CD4-positive, alpha-beta T cell (primary cell): Measurements from ENCODE around the gene CYP4V2. TPM values are rescaled to one million over a fixed set of nuclear protein-coding genes. Genes with fewer than 3 reads are reported as not detected.

Experiments
- ATAC-seq: fragments of 200-7000 bp; cut with Tn5 transposase; one replicate; pipeline ENCODE4 v1.10.0; 2022; ENCODE audit warnings: mild to moderate bottlenecking; ENCODE audit not compliant: poor library complexity
- CTCF ChIA-PET: fragments of 350-600 bp; sonication (Branson Sonifier 250); formaldehyde crosslinking; loops from one replicate; lab custom pipeline; 2021; ENCODE audit warnings: antibody characterized with exemption, inconsistent platforms; lab: Charles Lee
- POLR2A ChIA-PET: fragments of 350-600 bp; sonication (Branson Sonifier 250); formaldehyde crosslinking; loops from one replicate; lab custom pipeline; 2021; ENCODE audit warnings: antibody characterized with exemption, inconsistent platforms; lab: Charles Lee
- DNase-seq, 14 experiments: peaks; one replicate each; pipeline ENCODE4 v3.0.0-alpha.2; 2013 to 2020; ENCODE audit warnings: mixed read lengths in 2 of 14
- H3K27ac ChIP-seq, 2 donors: one replicate each; pipeline versions ENCODE4 v1.5.1 to v1.7.0; 2013; ENCODE audit warnings: low read length in 2 of 2, low read depth in 1 of 2, mild to moderate bottlenecking in 1 of 2
- H3K27me3 ChIP-seq, 2 experiments: 1 replicate in 1 of 2; 2 replicates in 1 of 2; pipeline versions ENCODE4 v1.6.1 to v1.7.0; 2013; ENCODE audit warnings: low read length in 2 of 2, control low read depth in 1 of 2, mild to moderate bottlenecking in 1 of 2, moderate library complexity in 1 of 2; ENCODE audit not compliant: insufficient read depth in 2 of 2, control insufficient read depth in 1 of 2
- H3K36me3 ChIP-seq: one replicate; pipeline ENCODE4 v1.6.1; 2013; ENCODE audit warnings: low read length, control low read depth; ENCODE audit not compliant: insufficient read depth
- H3K4me1 ChIP-seq: one replicate; pipeline ENCODE4 v1.6.1; 2013; ENCODE audit warnings: low read length, control low read depth; ENCODE audit not compliant: insufficient read depth
- H3K4me3 ChIP-seq: one replicate; pipeline ENCODE4 v1.5.1; 2013; ENCODE audit warnings: mild to moderate bottlenecking, low read length, moderate library complexity
- H3K9me3 ChIP-seq, 2 experiments: 1 replicate in 1 of 2; 2 replicates in 1 of 2; pipeline versions ENCODE4 v1.6.1 to v1.7.0; 2013; ENCODE audit warnings: low read length in 2 of 2, mild to moderate bottlenecking in 2 of 2, control low read depth in 1 of 2, moderate library complexity in 1 of 2; ENCODE audit not compliant: control insufficient read depth in 1 of 2, insufficient read depth in 1 of 2
- H3K27ac Mint-ChIP-seq: one replicate; pipeline ENCODE4 v1.8.0; 2020; ENCODE audit warnings: mixed read lengths
- H3K27me3 Mint-ChIP-seq: one replicate; pipeline ENCODE4 v1.8.0; 2021; ENCODE audit warnings: mixed read lengths
- H3K36me3 Mint-ChIP-seq: one replicate; pipeline ENCODE4 v1.8.0; 2021; ENCODE audit warnings: low read depth, mixed read lengths
- H3K4me1 Mint-ChIP-seq: one replicate; pipeline ENCODE4 v1.8.0; 2021; ENCODE audit warnings: low read depth, mixed read lengths
- H3K4me3 Mint-ChIP-seq: one replicate; pipeline ENCODE4 v1.8.0; 2020; ENCODE audit warnings: mild to moderate bottlenecking, mixed read lengths
- H3K9me3 Mint-ChIP-seq: one replicate; pipeline ENCODE4 v1.8.0; 2020; ENCODE audit warnings: mixed read lengths
- intact Hi-C, 2 experiments: fragments of 100-400 bp; cut with DNase I in 1 of 2; cut with micrococcal nuclease in 1 of 2; formaldehyde crosslinking; loops; one replicate each; pipeline versions ENCODE4 v1.15.1 to v1.9.0; 2023 to 2025; cut with DNase I, micrococcal nuclease
- polyA plus RNA-seq, 2 donors: library from polyadenylated mRNA; unstranded; fragments of 120-200 nt; gene quantifications; one replicate each; pipeline ENCODE4 v1.2.1, GENCODE V29; 2013
- total RNA-seq, 174 experiments: library from RNA in 2 of 174; stranded (reverse) in 2 of 174; gene quantifications; one replicate each; pipeline ENCODE4 v1.2.3 and lab custom pipeline; 2021 to 2026
- TF ChIP-seq, protein P1 (sequence below): fragments of 200-600 bp; IDR thresholded peaks from one replicate; pipeline ENCODE4 v1.8.0; 2022; ENCODE audit warnings: antibody characterized with exemption, mild to moderate bottlenecking

Gene CYP4V2
- total RNA-seq (10 to 100 TPM; 12.7 to 12.8 TPM), total RNA-seq (lab: John Stamatoyannopoulos, UW) (8.4 to 116 (median 32.7) reads per million in 172 experiments)
- 21.9 TPM for polyA plus RNA-seq (2013, experiment 1 of 2)
- polyA plus RNA-seq (2013, experiment 2 of 2): 38.8 TPM

DNA sequence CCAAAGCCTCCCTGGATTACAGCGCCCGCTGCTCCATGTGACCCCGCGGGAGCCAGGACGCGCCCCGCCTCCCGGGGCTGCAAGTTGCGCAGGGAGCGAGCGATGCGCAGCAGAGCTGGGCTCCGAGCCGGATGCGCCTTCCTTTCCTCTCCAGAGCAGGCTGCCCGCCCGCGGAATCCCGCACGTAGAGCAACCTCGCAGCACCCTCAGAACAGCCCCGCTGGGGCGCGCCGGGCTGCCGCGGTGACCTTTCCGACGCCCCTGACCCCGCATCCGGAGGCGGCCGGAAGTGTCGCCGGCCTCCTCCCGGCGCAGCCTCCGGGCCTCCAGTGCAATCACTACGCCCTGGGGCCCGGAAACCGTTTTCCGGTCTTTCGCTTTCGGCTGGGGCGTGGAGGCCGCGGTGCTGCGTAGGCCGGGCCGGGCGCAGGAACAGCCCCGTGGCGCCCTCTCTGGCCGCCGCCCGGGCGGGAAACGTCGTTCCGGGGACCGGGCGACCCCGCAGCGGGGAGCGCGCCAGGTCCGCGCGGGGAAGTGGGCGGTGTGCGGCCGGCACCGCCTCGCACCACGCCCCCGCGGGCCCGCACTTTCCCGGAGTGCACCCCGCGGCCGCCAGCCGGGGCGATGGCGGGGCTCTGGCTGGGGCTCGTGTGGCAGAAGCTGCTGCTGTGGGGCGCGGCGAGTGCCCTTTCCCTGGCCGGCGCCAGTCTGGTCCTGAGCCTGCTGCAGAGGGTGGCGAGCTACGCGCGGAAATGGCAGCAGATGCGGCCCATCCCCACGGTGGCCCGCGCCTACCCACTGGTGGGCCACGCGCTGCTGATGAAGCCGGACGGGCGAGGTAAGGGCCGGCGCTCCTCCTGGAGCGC lies at the start of gene CYP4V2:
Gene CYP4V2 (plus strand): TSS at position 368 of the 866 bp plus-strand sequence. CDS start 257 bp downstream, at position 625.
- ChIA-PET POLR2A (interaction anchor here (0.7 to 4.9 kb wide), 13 partner anchors 10 to 1654 kb away, joined by 3 to 35 read pairs (median 4); partner anchors contain the start of genes ANKRD37, FAM149A, LRP2BP and TLR3), CTCF (interaction anchor here (6.4 kb wide), 1 partner anchor 10 kb away, joined by 32 read pairs; no protein-coding TSS in a partner anchor)
- peaks cover 53% of the 10 kb centered on the region for H3K36me3 Mint-ChIP-seq
- Histone ChIP-seq H3K36me3 (peaks cover 3% of the 10 kb centered on the region), H3K27ac (peak within 1 kb of the TSS; percentile 83 to 88), H3K4me3 (peak within 1 kb of the TSS; percentile 86), H3K4me1 (peaks cover 24% of the 10 kb centered on the region), H3K9me3 (no peaks in the 10 kb centered on the region), H3K27me3 (no peaks in the 10 kb centered on the region)
- intact Hi-C loops: loop anchor here in 1 of 2 experiments (5.0 to 10.0 kb wide), 4 partner anchors 717 to 1654 kb away; partner anchors contain the start of genes ANKRD37, CCDC110, CFAP97 and LRP2BP
- peak within 1 kb of the TSS; percentile 97 for H3K27ac Mint-ChIP-seq
- no peaks in the 10 kb centered on the region for H3K9me3 Mint-ChIP-seq
- H3K4me3 Mint-ChIP-seq: peak within 1 kb of the TSS; percentile 96
- peak; percentile 72 to 94 (median 84) for DNase-seq
- TF ChIP-seq, protein P1, sequence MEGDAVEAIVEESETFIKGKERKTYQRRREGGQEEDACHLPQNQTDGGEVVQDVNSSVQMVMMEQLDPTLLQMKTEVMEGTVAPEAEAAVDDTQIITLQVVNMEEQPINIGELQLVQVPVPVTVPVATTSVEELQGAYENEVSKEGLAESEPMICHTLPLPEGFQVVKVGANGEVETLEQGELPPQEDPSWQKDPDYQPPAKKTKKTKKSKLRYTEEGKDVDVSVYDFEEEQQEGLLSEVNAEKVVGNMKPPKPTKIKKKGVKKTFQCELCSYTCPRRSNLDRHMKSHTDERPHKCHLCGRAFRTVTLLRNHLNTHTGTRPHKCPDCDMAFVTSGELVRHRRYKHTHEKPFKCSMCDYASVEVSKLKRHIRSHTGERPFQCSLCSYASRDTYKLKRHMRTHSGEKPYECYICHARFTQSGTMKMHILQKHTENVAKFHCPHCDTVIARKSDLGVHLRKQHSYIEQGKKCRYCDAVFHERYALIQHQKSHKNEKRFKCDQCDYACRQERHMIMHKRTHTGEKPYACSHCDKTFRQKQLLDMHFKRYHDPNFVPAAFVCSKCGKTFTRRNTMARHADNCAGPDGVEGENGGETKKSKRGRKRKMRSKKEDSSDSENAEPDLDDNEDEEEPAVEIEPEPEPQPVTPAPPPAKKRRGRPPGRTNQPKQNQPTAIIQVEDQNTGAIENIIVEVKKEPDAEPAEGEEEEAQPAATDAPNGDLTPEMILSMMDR: peak; percentile 27
- ATAC-seq: peak; percentile 74
- peaks cover 62% of the 10 kb centered on the region for H3K4me1 Mint-ChIP-seq
- H3K27me3 Mint-ChIP-seq: no peaks in the 10 kb centered on the region

GRCh38 chr4:186144198-186144945 lies 47.0 kb upstream of the CYP4V2 start:
- Mint-ChIP-seq H3K4me3 (peak overlapping the region; percentile 82), H3K9me3 (no peaks in the 10 kb centered on the region), H3K36me3 (no peaks in the 10 kb centered on the region), H3K27ac (no peak overlapping the region), H3K27me3 (peaks cover 65% of the 10 kb centered on the region), H3K4me1 (peaks cover 4% of the 10 kb centered on the region)
- peaks cover 0 to 4% of the 10 kb centered on the region in 2 experiments for H3K9me3 ChIP-seq
- no peak overlapping the region for H3K4me3 ChIP-seq
- TF ChIP-seq, protein P1: no peak
- intact Hi-C loops: no loop called here
- H3K27me3 ChIP-seq: peaks cover 28 to 42% of the 10 kb centered on the region in 2 experiments
- DNase-seq (no peak), ATAC-seq (peak; percentile 51)
- no peaks in the 10 kb centered on the region for H3K36me3 ChIP-seq
- no peak overlapping the region for H3K27ac ChIP-seq
- POLR2A ChIA-PET: no interaction called here
- peaks cover 11% of the 10 kb centered on the region for H3K4me1 ChIP-seq
- CTCF ChIA-PET: no interaction called here

- H3K4me1 ChIP-seq: peaks cover 11% of the 10 kb centered on the region
- Mint-ChIP-seq H3K27ac (no peak overlapping the region), H3K4me1 (peaks cover 4% of the 10 kb centered on the region), H3K9me3 (no peaks in the 10 kb centered on the region), H3K27me3 (peaks cover 65% of the 10 kb centered on the region), H3K4me3 (peak overlapping the region; percentile 68), H3K36me3 (no peaks in the 10 kb centered on the region)
- H3K4me3 ChIP-seq: no peak overlapping the region
- H3K27ac ChIP-seq: no peak overlapping the region
- peaks cover 28 to 42% of the 10 kb centered on the region in 2 experiments for H3K27me3 ChIP-seq
- H3K36me3 ChIP-seq: no peaks in the 10 kb centered on the region
- POLR2A ChIA-PET: no interaction called here
- peak; percentile 14 for ATAC-seq
- peaks cover 0 to 4% of the 10 kb centered on the region in 2 experiments for H3K9me3 ChIP-seq
- intact Hi-C loops: no loop called here
- CTCF ChIA-PET: no interaction called here
- DNase-seq: peak in 1 of 14 experiments; percentile 26
- TF ChIP-seq, protein P1: no peak
Measured at GRCh38 chr4:186144946-186145569, 46.3 kb upstream of the CYP4V2 start.
